Neural crest cell (in vitro differentiated cells): ENCODE measurements around the gene BCKDHB. TPM values are rescaled to one million over a fixed set of nuclear protein-coding genes. Genes with fewer than 3 reads are reported as not detected.

Experiments used
- DNase-seq: peaks from one replicate; pipeline ENCODE4 v3.0.0; 2021; ENCODE audit warnings: low read depth, mixed read lengths, low spot score
- H3K27ac Mint-ChIP-seq: one replicate; pipeline ENCODE4 v1.8.0; 2021; ENCODE audit warnings: mild to moderate bottlenecking, mixed read lengths; ENCODE audit not compliant: unreplicated experiment
- H3K27me3 Mint-ChIP-seq: 2 replicates; pipeline ENCODE4 v1.8.0; 2021; ENCODE audit warnings: low read depth, mild to moderate bottlenecking, mixed read lengths
- H3K36me3 Mint-ChIP-seq: 2 replicates; pipeline ENCODE4 v1.8.0; 2021; ENCODE audit warnings: low read depth, mild to moderate bottlenecking, mixed read lengths
- H3K4me1 Mint-ChIP-seq: 2 replicates; pipeline ENCODE4 v1.8.0; 2021; ENCODE audit warnings: mixed read lengths
- H3K4me3 Mint-ChIP-seq: one replicate; pipeline ENCODE4 v1.8.0; 2021; ENCODE audit warnings: mild to moderate bottlenecking, mixed read lengths
- H3K9me3 Mint-ChIP-seq: 2 replicates; pipeline ENCODE4 v1.8.0; 2021; ENCODE audit warnings: mixed read lengths
- total RNA-seq: library from RNA; stranded (reverse); gene quantifications from 2 replicates; pipeline ENCODE4 v1.2.1, GENCODE V29; 2021
- TF ChIP-seq, protein P1 (sequence below): fragments of 200-600 bp; sonication (generic); conservative IDR thresholded peaks from 2 replicates; pipeline ENCODE4 v1.5.0; 2021; ENCODE audit warnings: antibody characterized with exemption, mild to moderate bottlenecking

The BCKDHB gene
- total RNA-seq, 1 donor from 2014 or later, result 27.0 TPM

- no peak overlapping the region for H3K27ac Mint-ChIP-seq
- no peak for DNase-seq
- no peaks in the 10 kb centered on the region for H3K4me1 Mint-ChIP-seq
- H3K9me3 Mint-ChIP-seq, result no peaks in the 10 kb centered on the region
- H3K27me3 Mint-ChIP-seq, result no peaks in the 10 kb centered on the region
- H3K4me3 Mint-ChIP-seq, result no peak overlapping the region
- TF ChIP-seq, protein P1, sequence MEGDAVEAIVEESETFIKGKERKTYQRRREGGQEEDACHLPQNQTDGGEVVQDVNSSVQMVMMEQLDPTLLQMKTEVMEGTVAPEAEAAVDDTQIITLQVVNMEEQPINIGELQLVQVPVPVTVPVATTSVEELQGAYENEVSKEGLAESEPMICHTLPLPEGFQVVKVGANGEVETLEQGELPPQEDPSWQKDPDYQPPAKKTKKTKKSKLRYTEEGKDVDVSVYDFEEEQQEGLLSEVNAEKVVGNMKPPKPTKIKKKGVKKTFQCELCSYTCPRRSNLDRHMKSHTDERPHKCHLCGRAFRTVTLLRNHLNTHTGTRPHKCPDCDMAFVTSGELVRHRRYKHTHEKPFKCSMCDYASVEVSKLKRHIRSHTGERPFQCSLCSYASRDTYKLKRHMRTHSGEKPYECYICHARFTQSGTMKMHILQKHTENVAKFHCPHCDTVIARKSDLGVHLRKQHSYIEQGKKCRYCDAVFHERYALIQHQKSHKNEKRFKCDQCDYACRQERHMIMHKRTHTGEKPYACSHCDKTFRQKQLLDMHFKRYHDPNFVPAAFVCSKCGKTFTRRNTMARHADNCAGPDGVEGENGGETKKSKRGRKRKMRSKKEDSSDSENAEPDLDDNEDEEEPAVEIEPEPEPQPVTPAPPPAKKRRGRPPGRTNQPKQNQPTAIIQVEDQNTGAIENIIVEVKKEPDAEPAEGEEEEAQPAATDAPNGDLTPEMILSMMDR, result no peak
- H3K36me3 Mint-ChIP-seq, result no peaks in the 10 kb centered on the region
These were observed 171.0 kb downstream of the BCKDHB start for GRCh38 chr6:80277501-80277900.

DNA sequence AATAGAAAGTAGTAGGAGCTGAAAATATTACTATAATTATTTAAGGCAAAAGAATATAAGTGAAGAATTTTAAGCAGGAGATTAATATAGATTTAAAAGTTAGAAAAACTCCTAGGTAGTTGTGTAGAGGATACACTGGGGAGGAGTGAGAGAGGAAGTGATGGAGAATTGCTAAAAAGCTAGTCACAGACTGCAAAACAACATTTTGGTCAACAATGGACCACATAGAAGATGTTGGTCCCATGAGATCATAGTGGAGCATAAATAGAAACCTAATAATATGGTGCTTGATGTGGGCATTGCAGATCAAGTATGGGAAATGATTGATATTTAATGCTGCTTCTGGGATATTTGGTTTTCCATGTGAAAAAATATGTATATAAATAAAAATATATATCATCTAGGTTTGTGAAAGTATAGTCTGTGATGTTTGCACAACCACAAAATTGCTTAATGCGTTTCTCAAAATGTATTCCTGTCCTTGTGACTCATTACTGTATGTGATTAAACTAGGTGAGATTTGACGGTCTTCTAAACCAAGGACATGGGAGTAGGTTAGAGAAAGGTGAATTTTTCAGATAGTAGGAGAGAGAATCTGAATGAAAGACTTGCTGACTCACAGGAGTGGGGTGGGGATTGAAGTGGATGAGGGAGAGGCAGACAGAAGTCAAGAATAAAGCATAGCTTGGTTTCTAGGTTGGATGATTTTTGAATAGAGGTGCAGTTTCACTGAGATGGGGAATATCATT lies 174.0 kb downstream of the BCKDHB start:
- DNase-seq, result no peak
- H3K4me1 Mint-ChIP-seq, result no peaks in the 10 kb centered on the region
- TF ChIP-seq, protein P1, result no peak
- no peaks in the 10 kb centered on the region for H3K9me3 Mint-ChIP-seq
- no peaks in the 10 kb centered on the region for H3K27me3 Mint-ChIP-seq
- H3K27ac Mint-ChIP-seq, result no peak overlapping the region
- no peak overlapping the region for H3K4me3 Mint-ChIP-seq
- H3K36me3 Mint-ChIP-seq, result no peaks in the 10 kb centered on the region

- TF ChIP-seq, protein P1, result no peak
- Mint-ChIP-seq H3K27ac (no peak overlapping the region), H3K4me1 (no peaks in the 10 kb centered on the region), H3K9me3 (no peaks in the 10 kb centered on the region), H3K4me3 (no peak overlapping the region), H3K27me3 (no peaks in the 10 kb centered on the region), H3K36me3 (no peaks in the 10 kb centered on the region)
- DNase-seq, result no peak
These were observed 176.6 kb downstream of the BCKDHB start for GRCh38 chr6:80282913-80283554.

DNA sequence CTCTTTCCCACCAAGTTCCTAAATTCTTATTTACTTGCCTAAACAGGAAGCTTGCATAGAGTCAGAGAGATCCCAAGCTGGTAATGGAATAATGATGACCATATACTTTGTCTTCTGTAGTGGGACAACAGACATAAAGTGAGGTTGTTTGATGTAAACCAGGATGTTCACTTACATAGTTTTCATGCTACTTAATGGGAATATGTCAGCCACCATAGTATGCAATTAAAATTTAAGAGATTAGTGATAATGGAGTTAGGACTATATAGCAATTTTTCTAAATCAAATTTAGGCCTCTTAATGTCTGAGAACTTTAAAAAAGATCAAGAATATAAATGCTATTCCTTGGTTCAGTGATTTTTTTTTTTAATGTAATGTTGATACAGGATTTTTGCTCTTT lies 180.6 kb downstream of the BCKDHB start:
- Mint-ChIP-seq H3K4me3 (no peak overlapping the region), H3K9me3 (peaks cover 4% of the 10 kb centered on the region), H3K36me3 (peaks cover 6% of the 10 kb centered on the region), H3K27me3 (no peaks in the 10 kb centered on the region), H3K4me1 (no peaks in the 10 kb centered on the region), H3K27ac (no peak overlapping the region)
- no peak for DNase-seq
- TF ChIP-seq, protein P1, result no peak

DNA sequence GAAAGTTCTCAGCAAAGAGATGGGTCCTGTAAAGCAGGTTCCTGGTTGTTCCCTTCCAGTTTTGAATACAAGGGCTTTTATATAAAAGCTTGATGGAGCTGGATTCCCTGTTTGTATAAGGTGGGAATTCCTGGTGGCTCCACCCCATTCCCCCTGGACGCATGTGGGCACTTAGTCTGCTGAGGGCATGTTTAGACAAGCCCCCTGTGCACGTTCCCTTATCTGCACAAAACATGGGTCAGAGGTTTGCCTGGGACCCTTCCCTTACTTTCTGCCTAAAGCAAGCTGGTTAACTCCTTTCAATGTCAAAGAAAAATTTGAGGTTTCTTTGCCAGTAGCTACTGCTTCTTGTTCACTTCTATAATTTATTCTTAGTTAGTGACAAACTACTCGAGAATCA lies 181.1 kb downstream of the BCKDHB start:
- DNase-seq, result no peak
- Mint-ChIP-seq H3K36me3 (peaks cover 10% of the 10 kb centered on the region), H3K4me1 (no peaks in the 10 kb centered on the region), H3K27me3 (no peaks in the 10 kb centered on the region), H3K9me3 (peaks cover 9% of the 10 kb centered on the region), H3K4me3 (no peak overlapping the region), H3K27ac (no peak overlapping the region)
- TF ChIP-seq, protein P1, result no peak
